Uterus (tissue), 4 donors: ENCODE measurements around the gene ARHGAP15. TPM values are rescaled to one million over a fixed set of nuclear protein-coding genes. Genes with fewer than 3 reads are reported as not detected.

Source experiments
- DNase-seq, 2 donors: peaks; one replicate each; pipeline ENCODE4 v3.0.0-alpha.2; 2019 to 2020
- H3K27ac ChIP-seq, 2 donors: fragments of 200-600 bp; sonication (generic); 1 replicate in 1 of 2; 2 replicates in 1 of 2; pipeline ENCODE4 v1.5.1; 2016 to 2018
- H3K27me3 ChIP-seq, 2 donors: fragments of 200-600 bp; sonication (generic); one replicate each; pipeline ENCODE4 v1.5.1; 2018 to 2019; ENCODE audit warnings: control low read depth in 1 of 2
- H3K36me3 ChIP-seq, 2 donors: fragments of 200-600 bp; sonication (generic); one replicate each; pipeline ENCODE4 v1.5.1; 2019; ENCODE audit warnings: control low read depth in 1 of 2
- H3K4me1 ChIP-seq, 2 donors: fragments of 200-600 bp; sonication (generic); one replicate each; pipeline ENCODE4 v1.5.1; 2018 to 2019; ENCODE audit warnings: control low read depth in 1 of 2
- H3K4me3 ChIP-seq, 2 donors: fragments of 200-600 bp; sonication (generic); 1 replicate in 1 of 2; 2 replicates in 1 of 2; pipeline ENCODE4 v1.5.1; 2018 to 2019; ENCODE audit warnings: mild to moderate bottlenecking in 1 of 2
- H3K9me3 ChIP-seq, 2 donors: fragments of 200-600 bp; sonication (generic); one replicate each; pipeline ENCODE4 v1.5.1; 2019; ENCODE audit warnings: control low read depth in 1 of 2
- POLR2A ChIP-seq, 2 donors: fragments of 450-650 bp; IDR thresholded peaks; one replicate each; pipeline ENCODE4 v1.6.1; 2016; ENCODE audit warnings: antibody characterized with exemption in 2 of 2, mild to moderate bottlenecking in 1 of 2, moderate library complexity in 1 of 2
- intact Hi-C: fragments of 100-400 bp; cut with DNase I; formaldehyde crosslinking; loops from one replicate; pipeline ENCODE4 v1.15.1; 2023; ENCODE audit warnings: low total_unique reads
- total RNA-seq, 4 donors: library from RNA; depleted of rRNA in 3 of 4; stranded (reverse); fragments of >200 nt in 3 of 4; gene quantifications; one replicate each; pipeline versions ENCODE4 v1.1.0 to v1.2.4, GENCODE V29; 2014 to 2023
- TF ChIP-seq, protein P1 (sequence below), 4 experiments: fragments of 200-600 bp in 2 of 4; fragments of 450-650 bp in 2 of 4; sonication (generic) in 2 of 4; IDR thresholded peaks; one replicate each; pipeline ENCODE4 v1.5.1; 2016 to 2019; ENCODE audit warnings: antibody characterized with exemption in 4 of 4, mild to moderate bottlenecking in 2 of 4, moderate library complexity in 1 of 4
- donor health status: DM: yes; HTN: yes; CAD: no.

Gene ARHGAP15
- total RNA-seq, 4 donors from 2014 or later, result 0.88 to 28.4 (median 6.6) TPM

DNA sequence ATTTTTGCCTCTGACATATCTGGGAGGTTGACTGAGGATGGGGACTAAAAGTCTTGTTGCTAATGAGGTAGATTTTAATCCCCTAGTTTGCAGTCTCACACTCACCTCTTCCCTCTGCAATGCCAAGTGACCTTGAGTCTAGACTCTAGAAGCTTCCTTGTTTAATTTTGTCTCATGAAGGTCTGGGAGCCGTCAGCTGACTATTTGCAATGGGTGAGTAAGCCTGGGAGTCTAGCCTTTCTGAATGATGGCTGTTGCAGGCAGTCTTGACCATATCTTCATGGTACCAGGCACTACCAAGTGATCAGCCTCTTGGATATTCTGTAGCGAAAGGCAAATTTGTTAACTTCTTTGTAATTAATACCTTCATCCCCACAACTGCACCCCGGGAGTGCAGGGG lies 61.2 kb downstream of the ARHGAP15 start:
- intact Hi-C loops, result no loop called here
- no peaks in the 10 kb centered on the region for H3K36me3 ChIP-seq
- no peak overlapping the region for H3K27ac ChIP-seq
- no peaks in the 10 kb centered on the region for H3K4me1 ChIP-seq
- H3K4me3 ChIP-seq, result no peak overlapping the region
- H3K27me3 ChIP-seq, result no peaks in the 10 kb centered on the region
- TF ChIP-seq POLR2A (IDR thresholded peaks at IDR 0.05), result no peak
- TF ChIP-seq, protein P1, sequence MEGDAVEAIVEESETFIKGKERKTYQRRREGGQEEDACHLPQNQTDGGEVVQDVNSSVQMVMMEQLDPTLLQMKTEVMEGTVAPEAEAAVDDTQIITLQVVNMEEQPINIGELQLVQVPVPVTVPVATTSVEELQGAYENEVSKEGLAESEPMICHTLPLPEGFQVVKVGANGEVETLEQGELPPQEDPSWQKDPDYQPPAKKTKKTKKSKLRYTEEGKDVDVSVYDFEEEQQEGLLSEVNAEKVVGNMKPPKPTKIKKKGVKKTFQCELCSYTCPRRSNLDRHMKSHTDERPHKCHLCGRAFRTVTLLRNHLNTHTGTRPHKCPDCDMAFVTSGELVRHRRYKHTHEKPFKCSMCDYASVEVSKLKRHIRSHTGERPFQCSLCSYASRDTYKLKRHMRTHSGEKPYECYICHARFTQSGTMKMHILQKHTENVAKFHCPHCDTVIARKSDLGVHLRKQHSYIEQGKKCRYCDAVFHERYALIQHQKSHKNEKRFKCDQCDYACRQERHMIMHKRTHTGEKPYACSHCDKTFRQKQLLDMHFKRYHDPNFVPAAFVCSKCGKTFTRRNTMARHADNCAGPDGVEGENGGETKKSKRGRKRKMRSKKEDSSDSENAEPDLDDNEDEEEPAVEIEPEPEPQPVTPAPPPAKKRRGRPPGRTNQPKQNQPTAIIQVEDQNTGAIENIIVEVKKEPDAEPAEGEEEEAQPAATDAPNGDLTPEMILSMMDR (IDR thresholded peaks at IDR 0.05), result no peak
- H3K9me3 ChIP-seq, result no peaks in the 10 kb centered on the region
- DNase-seq, result no peak

DNA sequence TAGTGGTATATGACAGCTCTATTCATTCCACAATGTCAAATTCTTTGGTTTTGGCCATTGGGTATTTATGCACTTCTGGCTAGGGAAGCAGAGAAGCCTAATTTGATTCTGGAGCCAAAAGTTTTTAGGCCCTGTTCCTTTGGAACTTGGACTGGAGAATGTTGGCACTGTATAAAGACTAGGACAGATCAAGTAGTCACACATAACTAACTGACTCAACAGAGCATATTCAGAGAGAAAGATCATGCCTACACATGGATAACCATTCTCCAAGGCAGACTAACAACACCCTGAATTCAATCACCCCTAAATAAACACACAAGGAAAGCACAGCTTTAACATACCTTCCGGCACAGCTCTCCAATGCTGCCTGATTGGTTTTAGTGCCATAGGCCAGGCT lies 62.9 kb downstream of the ARHGAP15 start:
- H3K9me3 ChIP-seq, result no peaks in the 10 kb centered on the region
- H3K4me3 ChIP-seq, result no peak overlapping the region
- DNase-seq, result no peak
- no peaks in the 10 kb centered on the region for H3K27me3 ChIP-seq
- TF ChIP-seq POLR2A (IDR thresholded peaks at IDR 0.05), result no peak
- TF ChIP-seq, protein P1 (IDR thresholded peaks at IDR 0.05), result no peak
- intact Hi-C loops, result no loop called here
- H3K27ac ChIP-seq, result no peak overlapping the region
- no peaks in the 10 kb centered on the region for H3K36me3 ChIP-seq
- H3K4me1 ChIP-seq, result no peaks in the 10 kb centered on the region

DNA sequence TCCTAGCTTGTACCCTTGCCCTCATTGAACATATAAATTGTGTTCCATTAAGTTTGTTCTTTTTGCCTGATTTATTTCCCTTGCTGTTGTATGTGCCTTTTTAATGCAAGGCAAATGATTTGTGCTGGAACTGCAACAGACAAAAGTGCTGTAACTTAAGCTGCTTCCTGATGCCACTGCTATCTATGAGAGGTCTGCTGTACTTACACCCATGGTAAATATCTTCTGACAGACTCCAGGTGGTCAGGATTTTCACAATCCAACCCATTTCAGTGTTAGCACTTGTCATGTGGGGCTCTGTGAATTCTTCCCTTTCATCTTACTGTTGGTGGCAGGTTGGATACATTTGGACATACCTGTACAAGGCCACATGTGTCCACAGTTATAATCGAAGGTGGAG lies 63.5 kb downstream of the ARHGAP15 start:
- no peak for DNase-seq
- no peaks in the 10 kb centered on the region for H3K9me3 ChIP-seq
- no peak for TF ChIP-seq POLR2A (IDR thresholded peaks at IDR 0.05)
- TF ChIP-seq, protein P1 (IDR thresholded peaks at IDR 0.05), result no peak
- no peak overlapping the region for H3K4me3 ChIP-seq
- no peaks in the 10 kb centered on the region for H3K4me1 ChIP-seq
- no peaks in the 10 kb centered on the region for H3K27me3 ChIP-seq
- intact Hi-C loops, result no loop called here
- no peak overlapping the region for H3K27ac ChIP-seq
- no peaks in the 10 kb centered on the region for H3K36me3 ChIP-seq

DNA sequence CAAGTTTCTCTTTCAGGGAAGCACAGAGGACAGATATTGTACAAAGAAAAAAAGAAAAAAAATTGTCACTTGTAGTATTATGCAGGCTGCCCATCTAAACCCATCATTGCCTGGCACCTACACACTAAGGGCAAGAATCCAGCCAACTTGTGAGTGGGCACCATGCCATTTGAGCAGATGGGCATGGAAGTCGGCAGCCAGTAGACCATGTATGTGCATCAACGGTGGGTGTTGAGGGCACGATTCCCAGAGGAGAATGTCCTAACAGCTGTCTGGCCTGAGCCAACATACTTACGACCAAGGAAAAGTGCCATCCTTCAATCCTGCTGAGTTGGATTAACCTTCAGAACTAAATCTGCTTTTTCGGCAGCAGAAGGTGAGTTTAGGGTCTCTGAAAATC lies 63.9 kb downstream of the ARHGAP15 start:
- H3K9me3 ChIP-seq, result no peaks in the 10 kb centered on the region
- H3K4me3 ChIP-seq, result no peak overlapping the region
- no peaks in the 10 kb centered on the region for H3K4me1 ChIP-seq
- intact Hi-C loops, result no loop called here
- H3K36me3 ChIP-seq, result no peaks in the 10 kb centered on the region
- no peak for DNase-seq
- TF ChIP-seq, protein P1 (IDR thresholded peaks at IDR 0.05), result no peak
- no peak for TF ChIP-seq POLR2A (IDR thresholded peaks at IDR 0.05)
- H3K27ac ChIP-seq, result no peak overlapping the region
- no peaks in the 10 kb centered on the region for H3K27me3 ChIP-seq

DNA sequence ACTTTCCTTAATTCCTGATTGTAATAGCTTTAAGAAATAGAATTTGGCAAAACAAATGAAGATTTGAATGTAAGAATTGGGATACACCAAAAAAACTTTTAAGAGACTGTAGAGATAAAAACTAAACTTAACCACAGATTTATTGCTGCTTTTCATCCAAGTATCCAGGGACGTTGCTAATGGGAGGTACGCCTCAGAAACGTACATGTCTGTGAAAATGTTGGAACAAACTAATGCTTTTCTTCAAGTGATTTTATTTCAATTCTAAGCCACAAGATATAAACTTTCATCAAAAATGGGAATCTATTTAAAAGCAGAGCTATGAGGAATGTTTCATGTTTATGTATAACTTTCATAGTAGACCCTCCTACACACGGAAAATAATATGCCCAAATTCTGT lies 66.3 kb downstream of the ARHGAP15 start:
- TF ChIP-seq, protein P1 (IDR thresholded peaks at IDR 0.05), result no peak
- no peak for TF ChIP-seq POLR2A (IDR thresholded peaks at IDR 0.05)
- no peak for DNase-seq

More for the DNA sequence above, 66.3 kb downstream of the ARHGAP15 start:
- H3K27me3 ChIP-seq, result no peaks in the 10 kb centered on the region
- no peaks in the 10 kb centered on the region for H3K9me3 ChIP-seq
- intact Hi-C loops, result no loop called here
- no peaks in the 10 kb centered on the region for H3K4me1 ChIP-seq
- no peaks in the 10 kb centered on the region for H3K36me3 ChIP-seq
- H3K27ac ChIP-seq, result no peak overlapping the region
- no peak overlapping the region for H3K4me3 ChIP-seq
